Ovary (tissue), 9 donors: ENCODE measurements around the gene RANBP17. TPM values are rescaled to one million over a fixed set of nuclear protein-coding genes. Genes with fewer than 3 reads are reported as not detected.
"Not testable (repeated sequence)": the region's sequence is repeated elsewhere in the genome, so short reads cannot be mapped to it uniquely, and the experiment has no call there.

Experiments
- DNase-seq, 5 donors: peaks; one replicate each; pipeline ENCODE4 v3.0.0-alpha.2; 2019 to 2020
- H3K27ac ChIP-seq, 2 donors: fragments of 200-600 bp; one replicate each; pipeline versions ENCODE4 v1.5.1 to v1.8.0; 2019 to 2022
- H3K27me3 ChIP-seq: fragments of 200-600 bp; one replicate; pipeline ENCODE4 v1.8.0; 2022
- H3K36me3 ChIP-seq: fragments of 200-600 bp; sonication (generic); one replicate; pipeline ENCODE4 v1.5.1; 2019
- H3K4me1 ChIP-seq: one replicate; pipeline ENCODE4 v1.8.1; 2013; ENCODE audit warnings: mild to moderate bottlenecking, moderate library complexity; ENCODE audit not compliant: insufficient read depth
- H3K4me3 ChIP-seq: fragments of 200-600 bp; sonication (generic); one replicate; pipeline ENCODE4 v1.5.1; 2017
- H3K9me3 ChIP-seq, 2 donors: fragments of 200-600 bp in 1 of 2; sonication (generic) in 1 of 2; one replicate each; pipeline versions ENCODE4 v1.5.1 to v1.8.1; 2013 to 2019; ENCODE audit warnings: mild to moderate bottlenecking in 1 of 2, moderate library complexity in 1 of 2
- EP300 ChIP-seq: sonication (generic); formaldehyde crosslinking; IDR thresholded peaks from one replicate; pipeline ENCODE4 v1.6.1; 2017; ENCODE audit warnings: antibody characterized with exemption
- POLR2A ChIP-seq: fragments of 450-650 bp; IDR thresholded peaks from one replicate; pipeline ENCODE4 v1.6.1; 2017; ENCODE audit warnings: antibody characterized with exemption, mild to moderate bottlenecking, moderate library complexity
- WGBS, 3 donors: extraction: QIAGEN DNeasy Blood & Tissue Kit in 1 of 3; methylation state at CpG; one replicate each; pipeline versions ENCODE4 v1.1.5 to v1.1.7; 2013 to 2017; 5-methylcytosine and 5-hydroxymethylcytosine counted together
- intact Hi-C, 4 donors: fragments of 100-400 bp; cut with DNase I; formaldehyde crosslinking; loops; one replicate each; pipeline versions ENCODE4 v1.11.0 to v1.15.1; 2022 to 2023
- polyA plus RNA-seq, 2 donors: library from polyadenylated mRNA; stranded (reverse); fragments of 200-250 nt in 1 of 2; fragments of 350-450 nt in 1 of 2; fragmentation: Illumina TruSeq in 1 of 2; extraction: RNeasy Lipid Tissue Mini Kit (QIAGEN cat#74804) in 1 of 2; gene quantifications; one replicate each; pipeline ENCODE4 v1.2.3, GENCODE V29; 2013 to 2014
- total RNA-seq, 7 donors: library from RNA; depleted of rRNA in 2 of 7; stranded (reverse); fragments of >200 nt in 2 of 7; fragmentation: NEBNext Ultra II Directional in 3 of 7; extraction: Animal tissue kit (Norgen Biotek cat#: 25700) in 3 of 7; gene quantifications; one replicate each; pipeline versions ENCODE4 v1.1.0 to v1.2.4, GENCODE V29; 2016 to 2023
- TF ChIP-seq, protein P1 (sequence below), 3 donors: fragments of 450-650 bp in 2 of 3; fragments of 200-600 bp in 1 of 3; IDR thresholded peaks; one replicate each; pipeline versions ENCODE4 v1.5.1 to v1.8.0; 2016 to 2022; ENCODE audit warnings: antibody characterized with exemption in 3 of 3, mild to moderate bottlenecking in 1 of 3
- donor health status: DM: no; HTN: no; CAD: no; lungs with moderate emphysema.
- donor health status: DM: no; HTN: no; CAD: no.
- donor health status: Bipolar disorder and iron deficiency.
- donor health status: DM: yes; HTN: yes; CAD: no.
- donor health status: DM: no; HTN: no; CAD: no.
- donor health status: DM: yes; HTN: yes; CAD: no.

The RANBP17 gene
- total and polyA plus RNA-seq, 9 donors, result 1.3 to 16.1 (median 8.5) TPM

DNA sequence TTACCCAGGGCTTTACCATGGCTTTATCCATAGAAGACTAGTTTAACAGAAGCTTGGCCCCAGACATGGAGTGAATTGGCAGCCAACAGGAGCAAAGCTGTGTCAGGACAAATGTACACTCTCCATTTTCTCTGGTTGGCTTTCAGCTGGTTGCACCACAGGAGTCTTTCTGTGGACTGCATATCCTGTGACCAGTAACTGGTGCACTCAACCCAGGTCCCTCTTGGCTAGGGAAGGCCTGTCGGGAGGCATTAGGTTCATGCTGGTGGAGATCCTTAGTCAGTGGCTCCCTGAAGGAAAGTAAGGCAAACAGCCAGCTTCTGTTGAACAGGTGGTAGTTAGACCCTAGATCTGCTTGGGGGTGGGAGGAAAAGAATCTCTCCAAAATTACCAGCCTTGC is 300.3 kb downstream of the RANBP17 start:
- Histone ChIP-seq H3K27me3 (no peaks in the 10 kb centered on the region), H3K27ac (no peak overlapping the region), H3K9me3 (no peaks in the 10 kb centered on the region), H3K4me1 (no peaks in the 10 kb centered on the region), H3K4me3 (no peak overlapping the region), H3K36me3 (no peaks in the 10 kb centered on the region)
- 90 to 98% (median 95%) methylated on average over 1 of the region's 1 CpG for WGBS, 3 donors
- intact Hi-C loops, result no loop called here
- DNase-seq, result no peak
- TF ChIP-seq POLR2A (no peak), EP300 (no peak)
- TF ChIP-seq, protein P1, sequence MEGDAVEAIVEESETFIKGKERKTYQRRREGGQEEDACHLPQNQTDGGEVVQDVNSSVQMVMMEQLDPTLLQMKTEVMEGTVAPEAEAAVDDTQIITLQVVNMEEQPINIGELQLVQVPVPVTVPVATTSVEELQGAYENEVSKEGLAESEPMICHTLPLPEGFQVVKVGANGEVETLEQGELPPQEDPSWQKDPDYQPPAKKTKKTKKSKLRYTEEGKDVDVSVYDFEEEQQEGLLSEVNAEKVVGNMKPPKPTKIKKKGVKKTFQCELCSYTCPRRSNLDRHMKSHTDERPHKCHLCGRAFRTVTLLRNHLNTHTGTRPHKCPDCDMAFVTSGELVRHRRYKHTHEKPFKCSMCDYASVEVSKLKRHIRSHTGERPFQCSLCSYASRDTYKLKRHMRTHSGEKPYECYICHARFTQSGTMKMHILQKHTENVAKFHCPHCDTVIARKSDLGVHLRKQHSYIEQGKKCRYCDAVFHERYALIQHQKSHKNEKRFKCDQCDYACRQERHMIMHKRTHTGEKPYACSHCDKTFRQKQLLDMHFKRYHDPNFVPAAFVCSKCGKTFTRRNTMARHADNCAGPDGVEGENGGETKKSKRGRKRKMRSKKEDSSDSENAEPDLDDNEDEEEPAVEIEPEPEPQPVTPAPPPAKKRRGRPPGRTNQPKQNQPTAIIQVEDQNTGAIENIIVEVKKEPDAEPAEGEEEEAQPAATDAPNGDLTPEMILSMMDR (IDR thresholded peaks at IDR 0.05), result no peak

DNA sequence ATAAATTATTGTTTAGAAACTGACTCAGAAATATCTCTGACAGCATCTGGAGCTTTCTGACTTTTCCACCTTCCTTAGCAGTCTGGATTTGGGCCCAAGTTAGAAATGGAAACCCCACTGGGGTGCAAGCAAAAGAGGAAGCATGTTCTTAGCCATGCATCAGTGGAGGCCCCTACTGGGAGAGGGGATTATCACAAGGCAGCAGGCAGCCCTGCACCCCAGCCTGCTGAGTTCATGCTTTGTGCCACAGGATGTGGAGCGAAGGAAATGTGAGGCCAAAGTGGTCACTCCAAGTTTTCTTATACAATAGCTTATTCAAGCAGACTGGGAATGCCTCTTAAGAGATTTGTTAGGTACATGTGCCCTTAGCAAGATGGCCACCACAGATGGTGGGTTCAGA is 300.8 kb downstream of the RANBP17 start:
- 90 to 94% (median 91%) methylated on average over 1 of the region's 1 CpG for WGBS, 3 donors
- no peak overlapping the region for H3K27ac ChIP-seq
- TF ChIP-seq EP300 (no peak), POLR2A (no peak)
- TF ChIP-seq, protein P1 (IDR thresholded peaks at IDR 0.05), result no peak
- DNase-seq, result no peak
- H3K4me1 ChIP-seq, result no peaks in the 10 kb centered on the region
- no peaks in the 10 kb centered on the region for H3K27me3 ChIP-seq
- H3K36me3 ChIP-seq, result no peaks in the 10 kb centered on the region
- no peak overlapping the region for H3K4me3 ChIP-seq
- intact Hi-C loops, result no loop called here
- no peaks in the 10 kb centered on the region for H3K9me3 ChIP-seq

DNA sequence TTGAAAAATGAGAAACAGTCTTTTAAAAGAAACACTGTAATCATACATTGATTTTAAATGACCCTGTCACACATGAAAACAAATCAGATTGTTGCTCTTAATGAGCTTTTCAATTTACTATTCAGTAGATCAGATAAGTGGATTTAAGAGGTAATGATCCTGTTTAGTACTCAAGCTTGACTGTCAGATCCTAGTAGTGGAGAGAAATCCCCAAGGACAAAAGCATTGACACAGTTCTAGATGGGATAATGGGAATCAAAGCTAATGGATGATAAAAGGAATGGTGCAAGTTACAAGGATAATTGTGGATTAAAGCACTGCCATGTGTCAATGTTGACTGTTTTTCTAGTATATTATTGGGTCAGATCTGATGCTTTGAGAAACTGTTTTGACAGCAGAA is 304.9 kb downstream of the RANBP17 start:
- Histone ChIP-seq H3K4me1 (no peaks in the 10 kb centered on the region), H3K4me3 (no peak overlapping the region), H3K9me3 (no peaks in the 10 kb centered on the region), H3K27ac (no peak overlapping the region), H3K27me3 (no peaks in the 10 kb centered on the region), H3K36me3 (no peaks in the 10 kb centered on the region)
- DNase-seq, result no peak
- intact Hi-C loops, result no loop called here
- TF ChIP-seq POLR2A, result no peak
- TF ChIP-seq, protein P1 (IDR thresholded peaks at IDR 0.05), result no peak
- no peak for TF ChIP-seq EP300

DNA sequence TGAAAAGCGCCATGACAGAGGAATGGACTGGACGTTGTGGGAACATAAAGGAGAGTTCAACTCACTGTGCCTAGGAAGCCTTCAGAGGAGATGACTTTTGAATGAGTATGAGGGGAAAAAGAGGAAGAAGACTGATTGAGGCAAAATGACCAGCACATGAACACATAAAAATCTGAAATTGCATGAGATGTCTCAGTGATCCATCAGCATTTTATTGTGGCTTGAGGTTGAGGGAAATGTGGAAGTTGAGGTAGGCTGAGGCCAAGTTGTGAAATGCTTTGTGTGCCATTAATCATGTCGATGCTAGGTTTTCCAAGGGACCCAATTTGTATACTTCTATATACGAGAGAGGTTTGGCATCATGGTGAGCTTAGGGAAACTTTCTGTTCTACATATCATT is 306.4 kb downstream of the RANBP17 start:
- H3K9me3 ChIP-seq, result no peaks in the 10 kb centered on the region
- H3K36me3 ChIP-seq, result no peaks in the 10 kb centered on the region
- H3K27ac ChIP-seq, result no peak overlapping the region
- TF ChIP-seq EP300 (no peak), POLR2A (no peak)
- TF ChIP-seq, protein P1 (IDR thresholded peaks at IDR 0.05), result no peak
- H3K4me1 ChIP-seq, result no peaks in the 10 kb centered on the region
- intact Hi-C loops, result no loop called here
- 93 to 94% (median 93%) methylated on average over 4 of the region's 4 CpGs for WGBS, 3 donors
- no peak for DNase-seq
- no peak overlapping the region for H3K4me3 ChIP-seq
- H3K27me3 ChIP-seq, result no peaks in the 10 kb centered on the region

DNA sequence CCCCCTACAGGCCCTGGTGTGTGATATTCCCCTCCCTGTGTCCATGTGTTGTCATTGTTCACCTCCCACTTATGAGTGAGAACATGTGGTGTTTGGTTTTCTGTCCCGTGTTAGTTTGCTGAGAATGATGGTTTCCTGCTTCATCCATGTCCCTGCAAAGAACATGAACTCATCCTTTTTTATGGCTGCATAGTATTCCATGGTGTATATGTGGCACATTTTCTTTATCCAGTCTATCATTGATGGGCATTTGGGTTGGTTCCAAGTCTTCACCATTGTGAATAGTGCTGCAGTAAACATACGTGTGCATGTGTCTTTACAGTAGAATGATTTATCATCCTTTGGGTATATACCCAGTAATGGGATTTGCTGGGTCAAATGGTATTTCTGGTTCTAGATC is 313.1 kb downstream of the RANBP17 start:
- intact Hi-C loops, H3K27ac ChIP-seq, H3K4me3 ChIP-seq, DNase-seq, H3K4me1 ChIP-seq, H3K36me3 ChIP-seq, H3K27me3 ChIP-seq, H3K9me3 ChIP-seq: not testable (repeated sequence)
- 97 to 98% (median 97%) methylated on average over 2 of the region's 2 CpGs for WGBS, 3 donors
